Neural cell (in vitro differentiated cells): ENCODE results near the gene OR2AG1. TPM values are rescaled to one million over a fixed set of nuclear protein-coding genes. Genes with fewer than 3 reads are reported as not detected.

Source experiments
- H2AFZ ChIP-seq: fragments of 200-600, 300-800 bp; sonication (generic), shearing (Covaris generic); 2 replicates; pipeline ENCODE4 v1.6.0; 2014; ENCODE audit warnings: low read depth, mild to moderate bottlenecking, antibody characterized with exemption, low read length, moderate library complexity
- H3F3A ChIP-seq: fragments of 200-600 bp; shearing (Covaris generic); 2 replicates; pipeline ENCODE4 v1.6.1; 2016; ENCODE audit warnings: mild to moderate bottlenecking, moderate library complexity, mixed read lengths, antibody characterized with exemption, low read length; ENCODE audit not compliant: insufficient read depth, poor library complexity, severe bottlenecking
- H3K27ac ChIP-seq: fragments of 200-600, 300-800 bp; sonication (generic), shearing (Covaris generic); 2 replicates; pipeline ENCODE4 v1.5.1; 2014; ENCODE audit warnings: mild to moderate bottlenecking, low read length, moderate library complexity
- H3K27me3 ChIP-seq: fragments of 300-800, 200-600 bp; sonication (generic), shearing (Covaris generic); 2 replicates; pipeline ENCODE4 v1.6.0; 2014; ENCODE audit warnings: mild to moderate bottlenecking, low read depth, low read length, moderate library complexity; ENCODE audit not compliant: insufficient read depth
- H3K36me3 ChIP-seq: fragments of 300-800, 200-600 bp; sonication (generic), shearing (Covaris generic); 2 replicates; pipeline ENCODE4 v1.5.1; 2014; ENCODE audit warnings: mild to moderate bottlenecking, antibody characterized with exemption, low read length, moderate library complexity; ENCODE audit not compliant: insufficient read depth
- H3K4me2 ChIP-seq: fragments of 300-800, 200-600 bp; sonication (generic), shearing (Covaris generic); 2 replicates; pipeline ENCODE4 v1.6.0; 2014; ENCODE audit warnings: mild to moderate bottlenecking, low read length
- H3K4me3 ChIP-seq: fragments of 300-800, 200-600 bp; sonication (generic), shearing (Covaris generic); 2 replicates; pipeline ENCODE4 v1.5.1; 2014; ENCODE audit warnings: mild to moderate bottlenecking, low read length, moderate library complexity
- H3K79me2 ChIP-seq: fragments of 200-600 bp; shearing (Covaris generic); replicated peaks from 2 replicates; pipeline ENCODE4 v1.6.0; 2014; ENCODE audit warnings: mild to moderate bottlenecking, low read length, moderate library complexity; ENCODE audit not compliant: insufficient read depth
- H3K9ac ChIP-seq: fragments of 300-800, 200-600 bp; sonication (generic), shearing (Covaris generic); 2 replicates; pipeline ENCODE4 v1.6.1; 2016; ENCODE audit warnings: mild to moderate bottlenecking, low read length, mixed read lengths
- H3K9me2 ChIP-seq: fragments of 200-600 bp; shearing (Covaris generic); 2 replicates; pipeline ENCODE4 v1.6.1; 2016; ENCODE audit warnings: mild to moderate bottlenecking, low read length, mixed read lengths; ENCODE audit not compliant: insufficient read depth
- H3K9me3 ChIP-seq: fragments of 200-600, 300-800 bp; sonication (generic), shearing (Covaris generic); 2 replicates; pipeline ENCODE4 v1.6.1; 2016; ENCODE audit warnings: mild to moderate bottlenecking, mixed run types, low read length, moderate library complexity, mixed read lengths
- H4K20me1 ChIP-seq: fragments of 200-600 bp; shearing (Covaris generic); 2 replicates; pipeline ENCODE4 v1.6.1; 2016; ENCODE audit warnings: mild to moderate bottlenecking, mixed run types; ENCODE audit not compliant: insufficient read depth
- EP300 ChIP-seq: fragments of 450-650 bp; conservative IDR thresholded peaks from 2 replicates; pipeline ENCODE4 v1.6.1; 2014; ENCODE audit warnings: antibody characterized with exemption, mild to moderate bottlenecking, moderate library complexity; ENCODE audit not compliant: poor library complexity, severe bottlenecking
- EZH2 ChIP-seq: fragments of 200-600, 300-800 bp; shearing (Covaris generic), sonication (generic); IDR thresholded peaks from 2 replicates; pipeline ENCODE4 v1.6.1; 2014; ENCODE audit warnings: antibody characterized with exemption, low read length, borderline replicate concordance, mild to moderate bottlenecking; ENCODE audit not compliant: insufficient read depth, poor library complexity, severe bottlenecking
- MXI1 ChIP-seq: fragments of 450-650 bp; conservative IDR thresholded peaks from 2 replicates; pipeline ENCODE4 v1.6.1; 2014; ENCODE audit warnings: antibody characterized with exemption, mild to moderate bottlenecking; ENCODE audit not compliant: poor library complexity, severe bottlenecking
- POLR2AphosphoS5 ChIP-seq: IDR thresholded peaks from 2 replicates; pipeline ENCODE4 v1.6.1; 2012
- RAD21 ChIP-seq: fragments of 450-650 bp; conservative IDR thresholded peaks from 2 replicates; pipeline ENCODE4 v1.6.1; 2014; ENCODE audit warnings: antibody characterized with exemption, mild to moderate bottlenecking, moderate library complexity
- SMC3 ChIP-seq: fragments of 450-650 bp; conservative IDR thresholded peaks from 2 replicates; pipeline ENCODE4 v1.6.1; 2014; ENCODE audit warnings: antibody characterized with exemption, mild to moderate bottlenecking, moderate library complexity; ENCODE audit not compliant: poor library complexity
- TAF1 ChIP-seq: IDR thresholded peaks from 2 replicates; pipeline ENCODE4 v1.6.1; 2012; ENCODE audit warnings: low read depth
- polyA plus RNA-seq: library from polyadenylated mRNA; depleted of rRNA; stranded (reverse); fragments of >200 nt; gene quantifications from 2 replicates; pipeline ENCODE4 v1.2.3, GENCODE V29; 2014
- TF ChIP-seq, protein P1 (sequence below): fragments of 450-650 bp; IDR thresholded peaks from 2 replicates; pipeline ENCODE4 v1.5.1; 2014; ENCODE audit warnings: antibody characterized with exemption, mild to moderate bottlenecking, moderate library complexity; ENCODE audit not compliant: poor library complexity, severe bottlenecking
- TF ChIP-seq, protein P2 (sequence below): IDR thresholded peaks from 2 replicates; pipeline ENCODE4 v1.6.1; 2012; ENCODE audit warnings: borderline replicate concordance

Gene OR2AG1
- polyA plus RNA-seq, 1 donor from 2014 or later: not detected

DNA sequence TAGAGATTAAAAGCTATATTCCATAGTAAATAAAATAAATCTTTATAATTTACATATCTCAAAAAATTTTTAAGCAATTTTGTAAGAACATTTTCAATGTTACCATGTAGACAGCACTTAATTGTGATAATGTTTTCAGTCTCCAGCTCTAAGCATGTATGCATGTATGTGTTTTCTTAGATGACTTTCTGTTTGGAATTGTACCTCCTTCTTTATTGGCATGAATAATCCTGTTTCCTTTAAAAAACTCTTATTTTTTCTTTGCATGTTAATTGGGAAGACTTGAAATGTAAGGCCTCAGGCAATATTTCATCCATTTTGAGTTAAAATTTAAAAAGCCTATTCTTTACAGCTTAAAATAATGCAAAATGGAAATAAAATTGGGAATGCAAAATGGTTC, 2.0 kb upstream of the OR2AG1 start:
- no peaks in the 10 kb centered on the region for H4K20me1 ChIP-seq
- no peak overlapping the region for H3K27ac ChIP-seq
- no peaks in the 10 kb centered on the region for H3K79me2 ChIP-seq
- TF ChIP-seq RAD21 (no peak), SMC3 (no peak), MXI1 (no peak), POLR2AphosphoS5 (no peak), TAF1 (no peak), EP300 (no peak), EZH2 (no peak)
- TF ChIP-seq, protein P1, sequence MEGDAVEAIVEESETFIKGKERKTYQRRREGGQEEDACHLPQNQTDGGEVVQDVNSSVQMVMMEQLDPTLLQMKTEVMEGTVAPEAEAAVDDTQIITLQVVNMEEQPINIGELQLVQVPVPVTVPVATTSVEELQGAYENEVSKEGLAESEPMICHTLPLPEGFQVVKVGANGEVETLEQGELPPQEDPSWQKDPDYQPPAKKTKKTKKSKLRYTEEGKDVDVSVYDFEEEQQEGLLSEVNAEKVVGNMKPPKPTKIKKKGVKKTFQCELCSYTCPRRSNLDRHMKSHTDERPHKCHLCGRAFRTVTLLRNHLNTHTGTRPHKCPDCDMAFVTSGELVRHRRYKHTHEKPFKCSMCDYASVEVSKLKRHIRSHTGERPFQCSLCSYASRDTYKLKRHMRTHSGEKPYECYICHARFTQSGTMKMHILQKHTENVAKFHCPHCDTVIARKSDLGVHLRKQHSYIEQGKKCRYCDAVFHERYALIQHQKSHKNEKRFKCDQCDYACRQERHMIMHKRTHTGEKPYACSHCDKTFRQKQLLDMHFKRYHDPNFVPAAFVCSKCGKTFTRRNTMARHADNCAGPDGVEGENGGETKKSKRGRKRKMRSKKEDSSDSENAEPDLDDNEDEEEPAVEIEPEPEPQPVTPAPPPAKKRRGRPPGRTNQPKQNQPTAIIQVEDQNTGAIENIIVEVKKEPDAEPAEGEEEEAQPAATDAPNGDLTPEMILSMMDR: no peak
- TF ChIP-seq, protein P2, sequence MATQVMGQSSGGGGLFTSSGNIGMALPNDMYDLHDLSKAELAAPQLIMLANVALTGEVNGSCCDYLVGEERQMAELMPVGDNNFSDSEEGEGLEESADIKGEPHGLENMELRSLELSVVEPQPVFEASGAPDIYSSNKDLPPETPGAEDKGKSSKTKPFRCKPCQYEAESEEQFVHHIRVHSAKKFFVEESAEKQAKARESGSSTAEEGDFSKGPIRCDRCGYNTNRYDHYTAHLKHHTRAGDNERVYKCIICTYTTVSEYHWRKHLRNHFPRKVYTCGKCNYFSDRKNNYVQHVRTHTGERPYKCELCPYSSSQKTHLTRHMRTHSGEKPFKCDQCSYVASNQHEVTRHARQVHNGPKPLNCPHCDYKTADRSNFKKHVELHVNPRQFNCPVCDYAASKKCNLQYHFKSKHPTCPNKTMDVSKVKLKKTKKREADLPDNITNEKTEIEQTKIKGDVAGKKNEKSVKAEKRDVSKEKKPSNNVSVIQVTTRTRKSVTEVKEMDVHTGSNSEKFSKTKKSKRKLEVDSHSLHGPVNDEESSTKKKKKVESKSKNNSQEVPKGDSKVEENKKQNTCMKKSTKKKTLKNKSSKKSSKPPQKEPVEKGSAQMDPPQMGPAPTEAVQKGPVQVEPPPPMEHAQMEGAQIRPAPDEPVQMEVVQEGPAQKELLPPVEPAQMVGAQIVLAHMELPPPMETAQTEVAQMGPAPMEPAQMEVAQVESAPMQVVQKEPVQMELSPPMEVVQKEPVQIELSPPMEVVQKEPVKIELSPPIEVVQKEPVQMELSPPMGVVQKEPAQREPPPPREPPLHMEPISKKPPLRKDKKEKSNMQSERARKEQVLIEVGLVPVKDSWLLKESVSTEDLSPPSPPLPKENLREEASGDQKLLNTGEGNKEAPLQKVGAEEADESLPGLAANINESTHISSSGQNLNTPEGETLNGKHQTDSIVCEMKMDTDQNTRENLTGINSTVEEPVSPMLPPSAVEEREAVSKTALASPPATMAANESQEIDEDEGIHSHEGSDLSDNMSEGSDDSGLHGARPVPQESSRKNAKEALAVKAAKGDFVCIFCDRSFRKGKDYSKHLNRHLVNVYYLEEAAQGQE: no peak
- H3K36me3 ChIP-seq: no peaks in the 10 kb centered on the region
- no peak overlapping the region for H3K9ac ChIP-seq
- no peak overlapping the region for H2AFZ ChIP-seq
- H3F3A ChIP-seq: no peaks in the 10 kb centered on the region
- no peaks in the 10 kb centered on the region for H3K9me3 ChIP-seq
- no peak overlapping the region for H3K4me2 ChIP-seq
- no peak overlapping the region for H3K4me3 ChIP-seq
- H3K9me2 ChIP-seq: no peaks in the 10 kb centered on the region
- H3K27me3 ChIP-seq: no peaks in the 10 kb centered on the region

DNA sequence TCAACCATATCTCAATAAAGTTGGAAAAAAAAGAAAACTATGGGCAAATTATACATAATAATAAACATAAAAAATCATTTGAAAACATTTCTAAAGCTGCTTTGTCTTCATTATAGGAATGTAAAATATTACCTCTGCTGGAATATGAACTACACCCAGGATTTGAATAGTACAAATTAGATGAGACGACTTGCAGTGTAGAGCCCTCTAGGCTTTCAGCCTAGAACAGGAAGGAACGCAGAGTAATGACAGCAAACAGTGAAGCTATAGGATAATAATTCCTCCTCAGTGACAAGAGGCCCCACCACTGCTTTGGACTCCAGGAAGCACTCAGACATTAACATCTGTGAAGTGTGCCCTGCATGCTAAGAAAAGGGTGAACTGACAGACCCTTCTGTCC, 7.7 kb downstream of the OR2AG1 start:
- Histone ChIP-seq H3K27ac (no peak overlapping the region), H3K36me3 (no peaks in the 10 kb centered on the region), H3F3A (no peaks in the 10 kb centered on the region), H3K9me3 (no peaks in the 10 kb centered on the region), H3K27me3 (no peaks in the 10 kb centered on the region), H4K20me1 (no peaks in the 10 kb centered on the region), H3K79me2 (no peaks in the 10 kb centered on the region), H2AFZ (no peak overlapping the region), H3K9me2 (no peaks in the 10 kb centered on the region), H3K4me3 (no peak overlapping the region), H3K9ac (no peak overlapping the region), H3K4me2 (no peak overlapping the region)
- TF ChIP-seq EZH2 (no peak), RAD21 (no peak)

DNA sequence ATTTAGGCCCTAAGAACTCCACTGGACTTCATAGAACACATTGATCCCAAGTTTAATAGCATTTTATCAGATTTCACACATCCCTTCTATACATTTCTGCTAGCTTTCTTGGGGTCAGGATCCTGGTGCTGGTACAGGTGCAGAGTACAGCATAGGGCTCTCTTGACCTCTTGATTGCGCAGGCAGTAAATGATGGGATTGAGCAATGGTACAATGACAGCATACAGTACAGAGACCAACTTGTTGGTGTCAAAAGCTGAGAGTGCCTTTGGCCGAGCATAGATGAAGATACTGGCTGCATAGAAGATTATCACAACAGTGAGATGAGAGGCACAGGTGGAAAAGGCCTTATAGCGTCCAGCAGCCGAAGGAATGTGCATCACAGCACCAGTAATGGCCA, 11.8 kb downstream of the OR2AG1 start:
- H3K9me2 ChIP-seq: no peaks in the 10 kb centered on the region
- no peak overlapping the region for H3K9ac ChIP-seq
- H3K36me3 ChIP-seq: no peaks in the 10 kb centered on the region
- no peaks in the 10 kb centered on the region for H3K9me3 ChIP-seq
- no peak overlapping the region for H3K27ac ChIP-seq
- H3F3A ChIP-seq: no peaks in the 10 kb centered on the region
- no peaks in the 10 kb centered on the region for H4K20me1 ChIP-seq
- H3K79me2 ChIP-seq: no peaks in the 10 kb centered on the region
- H3K4me2 ChIP-seq: no peak overlapping the region
- H2AFZ ChIP-seq: no peak overlapping the region
- TF ChIP-seq, protein P1: no peak
- TF ChIP-seq, protein P2: no peak
- TF ChIP-seq POLR2AphosphoS5 (no peak), EP300 (no peak), RAD21 (no peak), TAF1 (no peak), SMC3 (no peak), MXI1 (no peak), EZH2 (no peak)
- H3K27me3 ChIP-seq: no peaks in the 10 kb centered on the region
- H3K4me3 ChIP-seq: no peak overlapping the region
